Astrocyte of the spinal cord (primary cell): ENCODE measurements around the gene GOLPH3L.
"Not testable (repeated sequence)": the region's sequence is repeated elsewhere in the genome, so short reads cannot be mapped to it uniquely, and the experiment has no call there.

ENCODE experiments used
- DNase-seq: peaks from one replicate; pipeline ENCODE4 v3.0.0; 2011; ENCODE audit warnings: low read depth, low spot score
- H3K4me3 ChIP-seq: 2 replicates; pipeline ENCODE4 v1.5.1; 2011; ENCODE audit warnings: low read depth, mild to moderate bottlenecking, low read length, moderate library complexity
- in situ Hi-C: cut with HindIII; loops from 2 replicates; pipeline ENCODE4 v1.10.0; 2017; ENCODE audit warnings: low sequenced_read_pairs
- TF ChIP-seq, protein P1 (sequence below): IDR thresholded peaks from 2 replicates; pipeline ENCODE4 v1.5.1; 2012; ENCODE audit warnings: low read depth, mild to moderate bottlenecking, low read length, inconsistent platforms

GOLPH3L gene

DNA sequence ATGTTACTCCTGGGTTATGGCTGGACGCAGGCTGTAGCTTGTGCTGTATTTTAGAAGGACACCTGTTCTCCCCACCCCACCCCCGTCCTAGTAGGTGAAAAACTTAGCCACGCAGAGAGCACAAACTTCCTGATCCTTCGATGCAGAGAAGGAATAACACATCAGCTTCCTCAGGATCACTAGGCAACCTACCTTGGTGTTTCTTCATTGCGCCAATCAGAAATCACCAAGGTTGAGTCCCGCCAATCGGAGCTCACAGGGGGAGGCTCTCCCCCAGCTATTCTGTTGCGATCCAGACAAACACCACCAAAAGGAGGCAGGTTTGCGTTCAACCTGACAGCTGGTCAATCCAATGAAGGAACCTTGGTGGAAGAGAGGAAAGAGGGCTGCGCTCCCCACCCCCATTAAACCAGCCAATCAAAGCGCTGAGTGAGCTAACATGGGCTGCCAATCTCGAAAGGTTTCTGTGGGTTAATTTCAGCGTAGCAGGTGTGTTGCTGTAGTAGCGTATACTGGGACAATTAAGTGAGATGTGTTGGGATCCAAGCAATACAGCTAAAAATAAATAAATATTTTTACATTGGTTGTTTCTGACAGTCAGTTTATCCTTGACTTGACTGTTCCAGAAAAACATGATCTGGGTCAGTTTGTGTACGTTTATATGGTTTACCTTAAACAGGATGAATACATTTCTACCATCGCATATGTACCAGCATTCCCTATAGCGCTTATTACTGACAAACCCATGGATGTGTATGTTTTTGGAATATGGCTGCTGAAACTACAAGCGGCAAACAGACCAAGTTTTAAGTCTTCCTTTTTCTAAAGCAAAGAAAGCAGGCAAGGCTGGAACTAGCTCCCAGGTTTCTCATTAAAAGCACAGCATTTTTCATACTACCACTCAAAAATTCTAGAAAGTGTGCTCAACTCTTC is at the start of gene GOLPH3L:
Gene GOLPH3L, minus strand, starts transcription at position 160 of the 933 bp plus-strand sequence. CDS start 2,316 bp downstream, outside the sequence.
- H3K4me3 ChIP-seq: peak within 1 kb of the TSS; percentile 85
- in situ Hi-C loops: no loop called here
- peak; percentile 99 for DNase-seq
- TF ChIP-seq, protein P1, sequence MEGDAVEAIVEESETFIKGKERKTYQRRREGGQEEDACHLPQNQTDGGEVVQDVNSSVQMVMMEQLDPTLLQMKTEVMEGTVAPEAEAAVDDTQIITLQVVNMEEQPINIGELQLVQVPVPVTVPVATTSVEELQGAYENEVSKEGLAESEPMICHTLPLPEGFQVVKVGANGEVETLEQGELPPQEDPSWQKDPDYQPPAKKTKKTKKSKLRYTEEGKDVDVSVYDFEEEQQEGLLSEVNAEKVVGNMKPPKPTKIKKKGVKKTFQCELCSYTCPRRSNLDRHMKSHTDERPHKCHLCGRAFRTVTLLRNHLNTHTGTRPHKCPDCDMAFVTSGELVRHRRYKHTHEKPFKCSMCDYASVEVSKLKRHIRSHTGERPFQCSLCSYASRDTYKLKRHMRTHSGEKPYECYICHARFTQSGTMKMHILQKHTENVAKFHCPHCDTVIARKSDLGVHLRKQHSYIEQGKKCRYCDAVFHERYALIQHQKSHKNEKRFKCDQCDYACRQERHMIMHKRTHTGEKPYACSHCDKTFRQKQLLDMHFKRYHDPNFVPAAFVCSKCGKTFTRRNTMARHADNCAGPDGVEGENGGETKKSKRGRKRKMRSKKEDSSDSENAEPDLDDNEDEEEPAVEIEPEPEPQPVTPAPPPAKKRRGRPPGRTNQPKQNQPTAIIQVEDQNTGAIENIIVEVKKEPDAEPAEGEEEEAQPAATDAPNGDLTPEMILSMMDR: peak; percentile 10

DNA sequence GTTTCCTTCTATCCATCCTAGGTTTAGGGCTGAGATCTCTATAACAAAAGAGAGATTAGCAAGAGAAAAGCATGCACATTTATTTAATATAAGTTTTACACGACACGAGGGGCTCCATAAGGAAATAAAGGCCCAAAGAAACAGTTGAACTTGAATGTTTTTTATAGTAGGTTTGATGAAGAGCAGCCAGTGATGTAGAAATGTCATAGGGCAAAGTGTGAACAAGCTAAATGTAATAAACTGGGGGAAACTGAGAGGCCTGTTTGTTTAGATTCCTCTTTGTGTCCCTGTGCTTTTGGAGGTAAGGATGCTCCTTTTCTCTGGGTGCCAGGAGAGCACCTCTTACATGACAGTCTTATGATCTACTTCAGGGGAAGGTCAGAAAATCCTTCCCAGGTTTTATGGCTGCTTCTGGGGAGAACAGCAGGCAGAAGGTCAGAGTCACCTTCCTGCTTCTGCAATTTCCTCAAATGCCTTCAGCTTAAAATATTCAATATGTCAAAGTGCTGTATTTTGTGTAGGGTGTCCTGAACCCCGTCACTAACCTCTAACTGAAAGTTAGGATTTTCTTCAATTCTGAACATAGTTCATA is 33.3 kb upstream of the GOLPH3L start:
- TF ChIP-seq, protein P1: no peak
- in situ Hi-C loops: no loop called here
- H3K4me3 ChIP-seq: no peak overlapping the region
- DNase-seq: no peak

DNA sequence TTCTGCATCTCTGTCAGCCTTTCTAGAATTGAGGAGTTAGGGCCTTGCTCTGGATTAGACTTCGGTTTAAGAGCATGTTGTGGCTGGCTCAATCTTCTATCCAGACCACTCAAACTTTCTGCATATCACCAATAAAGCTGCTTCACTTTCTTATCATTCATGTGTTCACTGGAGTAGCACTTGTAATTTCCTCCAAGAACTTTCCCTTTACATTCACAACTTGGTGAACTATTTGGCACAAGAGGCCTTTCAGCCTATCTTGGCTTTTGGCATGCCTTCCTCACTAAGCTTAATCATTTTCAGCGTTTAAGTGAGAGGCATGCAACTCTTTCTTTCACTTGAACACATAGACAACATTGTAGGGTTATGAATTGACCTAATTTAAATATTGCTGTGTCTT is 27.4 kb upstream of the GOLPH3L start:
- no peak overlapping the region for H3K4me3 ChIP-seq
- TF ChIP-seq, protein P1: no peak
- in situ Hi-C loops: no loop called here
- no peak for DNase-seq

DNA sequence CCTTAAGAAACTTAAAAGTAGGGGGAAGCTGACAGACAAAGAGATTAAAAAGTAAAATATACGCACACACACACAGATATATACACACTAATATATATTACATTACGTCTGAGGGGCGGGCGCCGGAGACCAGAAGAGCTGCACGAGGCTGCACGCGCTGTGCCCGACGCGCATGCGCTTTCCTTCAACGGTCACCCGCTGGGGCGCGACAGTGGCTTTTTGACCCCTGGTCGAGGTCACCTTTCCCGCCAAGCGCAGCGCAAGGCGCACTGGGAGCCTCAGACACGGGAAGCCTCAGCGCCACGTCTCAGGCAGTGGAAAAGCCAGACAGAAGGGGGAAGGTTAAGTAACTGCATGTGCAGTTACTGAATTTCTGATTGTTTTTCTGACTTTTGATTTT is 23.7 kb upstream of the GOLPH3L start, which contains the start of gene HORMAD1:
Gene HORMAD1, minus strand, starts transcription at position 193 of the 400 bp plus-strand sequence. CDS start 1,390 bp downstream, outside the sequence.
- no peak for DNase-seq
- H3K4me3 ChIP-seq: no peak within 1 kb of the TSS
- in situ Hi-C loops: no loop called here
- TF ChIP-seq, protein P1: no peak

DNA sequence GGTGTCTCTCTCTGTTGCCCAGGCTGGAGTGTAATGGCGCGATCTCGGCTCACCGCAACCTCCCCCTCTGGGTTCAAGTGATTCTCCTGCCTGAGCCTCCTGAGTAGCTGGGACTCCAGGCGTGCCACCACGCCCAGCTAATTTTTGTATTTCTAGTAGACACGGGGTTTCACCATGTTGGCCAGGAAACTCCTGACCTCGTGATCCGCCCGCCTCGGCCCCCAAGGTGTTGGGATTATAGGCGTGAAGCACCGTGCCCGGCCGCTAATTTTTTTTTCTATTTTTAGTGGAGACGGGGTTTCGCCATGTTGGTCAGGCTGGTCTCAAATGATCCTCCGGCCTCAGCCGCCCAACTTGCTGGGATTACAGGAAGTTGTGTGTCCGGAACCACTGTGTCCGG is 23.1 kb upstream of the GOLPH3L start:
- in situ Hi-C loops: no loop called here
- TF ChIP-seq, protein P1: no peak
- no peak overlapping the region for H3K4me3 ChIP-seq
- no peak for DNase-seq

DNA sequence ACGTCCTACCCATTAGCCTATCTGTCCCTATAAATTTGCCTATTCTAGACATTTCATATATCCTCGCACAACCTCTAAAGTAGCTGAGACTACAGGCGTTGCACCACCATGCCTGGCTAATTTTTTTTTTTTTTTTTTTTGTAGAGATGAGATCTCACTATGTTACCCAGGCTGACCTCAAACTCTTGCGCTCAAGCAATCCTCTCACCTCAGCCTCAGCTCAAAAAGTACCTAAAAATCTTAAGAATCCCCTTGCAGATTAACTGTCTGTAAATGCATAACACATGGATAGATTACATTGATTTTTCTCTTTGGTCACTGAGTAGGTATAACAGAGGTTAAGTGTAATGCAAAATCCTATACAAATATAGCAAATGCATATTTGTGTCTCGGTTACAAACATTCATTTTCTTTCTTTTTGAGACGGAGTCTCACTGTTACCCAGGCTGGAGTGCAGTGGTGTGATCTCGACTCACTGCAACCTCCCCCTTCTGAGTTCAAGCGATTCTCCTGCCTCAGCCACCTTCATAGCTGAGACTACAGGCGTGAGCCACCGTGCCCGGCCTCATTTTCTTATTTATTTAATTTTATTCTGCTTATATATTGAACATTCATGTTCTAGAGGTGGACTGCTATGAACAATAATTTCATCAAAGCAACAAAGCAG is 21.4 kb upstream of the GOLPH3L start:
- TF ChIP-seq, protein P1: no peak
- no peak overlapping the region for H3K4me3 ChIP-seq
- in situ Hi-C loops: no loop called here
- DNase-seq: no peak

DNA sequence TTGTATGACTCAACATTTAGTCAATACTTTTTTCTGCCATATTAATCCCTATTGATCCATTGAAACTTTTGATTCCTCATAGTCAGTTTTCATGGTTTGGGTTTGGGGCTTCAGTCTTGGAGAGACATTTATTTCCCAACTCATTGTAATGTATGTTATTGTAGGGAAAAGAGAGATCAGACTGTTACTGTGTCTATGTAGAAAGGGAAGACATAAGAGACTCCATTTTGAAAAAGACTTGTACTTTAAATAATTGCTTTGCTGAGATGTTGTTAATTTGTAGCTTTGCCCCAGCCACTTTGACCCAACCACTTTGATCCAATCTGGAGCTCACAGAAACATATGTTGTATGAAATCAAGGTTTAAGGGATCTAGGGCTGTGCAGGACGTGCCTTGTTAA is 12.1 kb upstream of the GOLPH3L start:
- in situ Hi-C loops, DNase-seq, H3K4me3 ChIP-seq: not testable (repeated sequence)
